Panc1 (cell line): ENCODE results near the gene TRIL. TPM values are rescaled to one million over a fixed set of nuclear protein-coding genes. Genes with fewer than 3 reads are reported as not detected.

Source experiments
- ATAC-seq: fragments of 200-7000 bp; cut with Tn5 transposase; 2 replicates; pipeline ENCODE4 v1.9.1; 2020; ENCODE audit warnings: mild to moderate bottlenecking, moderate library complexity
- BruUV-seq: library from RNA; stranded (reverse); fragments of 400-500 nt; replicated peaks from 2 replicates; lab custom pipeline; 2021; lab: Mats Ljungman, UMichigan
- CTCF ChIA-PET: fragments of 300-600 bp; sonication (Branson Sonifier 250); formaldehyde crosslinking; loops from one replicate; lab custom pipeline; 2022; ENCODE audit warnings: antibody characterized with exemption; lab: Charles Lee
- POLR2A ChIA-PET: fragments of 300-600 bp; sonication (Branson Sonifier 250); formaldehyde crosslinking; loops from one replicate; lab custom pipeline; 2022; ENCODE audit warnings: antibody characterized with exemption; lab: Charles Lee
- DNase-seq: peaks from one replicate; pipeline ENCODE4 v3.0.0-alpha.2; 2010; ENCODE audit warnings: low read depth, low spot score
- H3K27ac ChIP-seq: 2 replicates; pipeline ENCODE4 v1.5.1; 2011; ENCODE audit warnings: mild to moderate bottlenecking, low read length, inconsistent platforms
- H3K27me3 ChIP-seq: fragments of 200-500 bp; sonication (Bioruptor generic); 2 replicates; pipeline ENCODE4 v1.6.0; 2014; ENCODE audit warnings: low read length, inconsistent platforms; ENCODE audit not compliant: control insufficient read depth, insufficient read depth
- H3K36me3 ChIP-seq: fragments of 200-500 bp; sonication (Bioruptor generic); 2 replicates; pipeline ENCODE4 v1.5.1; 2014; ENCODE audit warnings: inconsistent platforms, mild to moderate bottlenecking, low read length, moderate library complexity; ENCODE audit not compliant: control insufficient read depth, insufficient read depth
- H3K4me1 ChIP-seq: 2 replicates; pipeline ENCODE4 v1.5.1; 2011; ENCODE audit warnings: inconsistent platforms, mild to moderate bottlenecking, low read length, moderate library complexity; ENCODE audit not compliant: control insufficient read depth, insufficient read depth
- H3K4me3 ChIP-seq, 2 experiments: 2 replicates each; pipeline ENCODE4 v1.5.1; 2011 to 2012; ENCODE audit warnings: low read depth in 2 of 2, low read length in 2 of 2, mild to moderate bottlenecking in 2 of 2, inconsistent platforms in 1 of 2, moderate library complexity in 1 of 2
- H3K9me3 ChIP-seq: fragments of 200-500 bp; sonication (Bioruptor generic); 2 replicates; pipeline ENCODE4 v1.5.1; 2014; ENCODE audit warnings: low read depth, mild to moderate bottlenecking, inconsistent platforms, low read length, moderate library complexity; ENCODE audit not compliant: control insufficient read depth, insufficient read depth
- CTCF ChIP-seq: fragments of 450-650 bp; IDR thresholded peaks from 2 replicates; pipeline ENCODE4 v1.5.1; 2017; ENCODE audit warnings: mild to moderate bottlenecking
- POLR2AphosphoS5 ChIP-seq: IDR thresholded peaks from 2 replicates; pipeline ENCODE4 v1.6.1; 2012; ENCODE audit warnings: mild to moderate bottlenecking, low read depth, low read length, moderate library complexity
- REST ChIP-seq, 2 experiments: IDR thresholded peaks; 2 replicates each; pipeline ENCODE4 v1.6.1; 2011 to 2012; ENCODE audit warnings: low read depth in 2 of 2, control low read depth in 1 of 2, low read length in 1 of 2, mild to moderate bottlenecking in 1 of 2, moderate library complexity in 1 of 2; ENCODE audit not compliant: insufficient read depth in 1 of 2
- SIN3A ChIP-seq: IDR thresholded peaks from 2 replicates; pipeline ENCODE4 v1.6.1; 2012; ENCODE audit warnings: low read depth, mild to moderate bottlenecking, low read length, moderate library complexity, borderline replicate concordance; ENCODE audit not compliant: insufficient read depth
- TCF7L2 ChIP-seq: IDR thresholded peaks from 2 replicates; pipeline ENCODE4 v1.6.1; 2011; ENCODE audit warnings: mild to moderate bottlenecking, low read depth, low read length, inconsistent platforms
- in situ Hi-C: cut with HindIII; loops from 2 replicates; pipeline ENCODE4 v1.10.0; 2016; ENCODE audit warnings: low sequenced_read_pairs, low pct_unique_long_range_greater_than_20kb
- intact Hi-C: fragments of 100-400 bp; cut with micrococcal nuclease; formaldehyde crosslinking; loops from one replicate; pipeline ENCODE4 v1.10.0; 2022; ENCODE audit not compliant: unreplicated experiment
- total RNA-seq: library from RNA; stranded (reverse); gene quantifications from one replicate; pipeline ENCODE4 v1.2.1, GENCODE V29; 2021; ENCODE audit not compliant: unreplicated experiment

TRIL gene
- total RNA-seq, 1 experiment from 2014 or later: not detected

- POLR2A ChIA-PET: no interaction called here
- Histone ChIP-seq H3K27me3 (peaks cover 5% of the 10 kb centered on the region; the same call in 1 of the 2 replicates), H3K27ac (no peak overlapping the region), H3K4me1 (no peaks in the 10 kb centered on the region), H3K9me3 (no peaks in the 10 kb centered on the region), H3K4me3 (no peak overlapping the region), H3K36me3 (no peaks in the 10 kb centered on the region)
- in situ Hi-C loops: no loop called here
- intact Hi-C loops: no loop called here
- DNase-seq (no peak), ATAC-seq (no peak)
- TF ChIP-seq TCF7L2: no peak
- TF ChIP-seq CTCF: no peak
- no peak for TF ChIP-seq POLR2AphosphoS5
- TF ChIP-seq SIN3A: no peak
- TF ChIP-seq REST (IDR thresholded peaks at IDR 0.05; ENCODE audit: insufficient read depth in 1 of 2, low read depth in 2 of 2, low read length in 1 of 2): no peak
- BruUV-seq: no TSS peak
- CTCF ChIA-PET: no interaction called here
These were observed 47.7 kb upstream of the TRIL start for GRCh38 chr7:29005829-29006228.

DNA sequence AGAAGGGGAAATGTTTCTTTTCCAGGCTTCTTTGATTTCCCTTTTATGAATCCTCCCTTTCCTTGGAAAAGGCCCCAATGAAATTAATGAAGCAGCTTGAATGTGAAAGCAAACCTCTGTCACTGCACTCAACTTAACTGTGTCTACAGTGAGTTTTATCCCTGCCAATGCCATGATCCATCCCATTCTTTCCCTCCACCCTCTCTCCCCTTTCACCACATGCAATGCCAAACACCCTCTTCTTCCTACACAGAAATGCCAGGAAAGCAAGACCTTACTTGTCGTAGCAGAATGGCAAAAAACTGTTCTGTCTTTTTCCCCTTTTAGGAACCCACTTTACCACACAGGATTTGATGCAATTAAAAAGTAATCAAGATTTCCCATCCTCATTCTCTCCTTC is 47.3 kb upstream of the TRIL start:
- no peak overlapping the region for H3K27ac ChIP-seq
- BruUV-seq: no TSS peak
- CTCF ChIA-PET: interaction anchor here (0.7 kb wide), 1 partner anchor 34 kb away, joined by 3 read pairs; no protein-coding TSS in a partner anchor

More for the DNA sequence above, 47.3 kb upstream of the TRIL start:
- POLR2A ChIA-PET: no interaction called here
- no peak for ATAC-seq
- in situ Hi-C loops (no loop called here), intact Hi-C loops (no loop called here)
- Histone ChIP-seq H3K4me3 (no peak overlapping the region), H3K36me3 (no peaks in the 10 kb centered on the region), H3K9me3 (no peaks in the 10 kb centered on the region), H3K4me1 (no peaks in the 10 kb centered on the region), H3K27me3 (peaks cover 5% of the 10 kb centered on the region; the same call in 1 of the 2 replicates)
- DNase-seq: no peak
- no peak for TF ChIP-seq CTCF
- TF ChIP-seq REST (IDR thresholded peaks at IDR 0.05; ENCODE audit: insufficient read depth in 1 of 2, low read depth in 2 of 2, low read length in 1 of 2): no peak
- TF ChIP-seq POLR2AphosphoS5: no peak
- TF ChIP-seq SIN3A: no peak
- no peak for TF ChIP-seq TCF7L2
